KMS-11 (cell line): ENCODE results near the gene TTL.
"Not testable (repeated sequence)": the region's sequence is repeated elsewhere in the genome, so short reads cannot be mapped to it uniquely, and the experiment has no call there.

Experiments used
- H2AFZ ChIP-seq: fragments of 200-600 bp; sonication (generic); 2 replicates; pipeline ENCODE4 v1.6.1; 2016; ENCODE audit warnings: antibody characterized with exemption, mixed run types, low read depth
- H3K27ac ChIP-seq: fragments of 200-600 bp; sonication (generic); 2 replicates; pipeline ENCODE4 v1.6.1; 2016; ENCODE audit warnings: mild to moderate bottlenecking, mixed run types
- H3K27me3 ChIP-seq: fragments of 200-600 bp; sonication (generic); 2 replicates; pipeline ENCODE4 v1.6.1; 2017; ENCODE audit warnings: mild to moderate bottlenecking, low read depth, mixed run types, moderate library complexity; ENCODE audit not compliant: insufficient read depth
- H3K36me3 ChIP-seq: fragments of 200-600 bp; sonication (generic); 2 replicates; pipeline ENCODE4 v1.6.1; 2017; ENCODE audit warnings: mild to moderate bottlenecking, mixed run types; ENCODE audit not compliant: insufficient read depth
- H3K4me1 ChIP-seq: fragments of 200-600 bp; sonication (generic); 2 replicates; pipeline ENCODE4 v1.6.1; 2016; ENCODE audit warnings: mild to moderate bottlenecking, low read depth, mixed run types; ENCODE audit not compliant: poor library complexity, severe bottlenecking
- H3K4me2 ChIP-seq: fragments of 200-600 bp; sonication (generic); 2 replicates; pipeline ENCODE4 v1.7.0; 2016; ENCODE audit warnings: mild to moderate bottlenecking, mixed run types
- H3K4me3 ChIP-seq: fragments of 200-600 bp; sonication (generic); IDR thresholded peaks from 2 replicates; pipeline ENCODE4 v1.6.1; 2017; ENCODE audit warnings: low read depth, low read length, mixed read lengths; ENCODE audit not compliant: insufficient read depth
- H3K79me2 ChIP-seq: fragments of 200-600 bp; sonication (generic); 2 replicates; pipeline ENCODE4 v1.6.1; 2016; ENCODE audit warnings: low read depth, mixed run types; ENCODE audit not compliant: insufficient read depth
- H3K9ac ChIP-seq: fragments of 200-600 bp; sonication (generic); 2 replicates; pipeline ENCODE4 v1.6.1; 2016; ENCODE audit warnings: mild to moderate bottlenecking, mixed run types
- H4K20me1 ChIP-seq: fragments of 200-600 bp; sonication (generic); 2 replicates; pipeline ENCODE4 v1.6.1; 2016; ENCODE audit warnings: mild to moderate bottlenecking, mixed run types; ENCODE audit not compliant: insufficient read depth
- TF ChIP-seq, protein P1 (sequence below): fragments of 200-600 bp; sonication (generic); conservative IDR thresholded peaks from 2 replicates; pipeline ENCODE4 v1.6.1; 2017; ENCODE audit warnings: low read depth, mild to moderate bottlenecking, antibody characterized with exemption, low read length, moderate library complexity, mixed read lengths

TTL gene

DNA sequence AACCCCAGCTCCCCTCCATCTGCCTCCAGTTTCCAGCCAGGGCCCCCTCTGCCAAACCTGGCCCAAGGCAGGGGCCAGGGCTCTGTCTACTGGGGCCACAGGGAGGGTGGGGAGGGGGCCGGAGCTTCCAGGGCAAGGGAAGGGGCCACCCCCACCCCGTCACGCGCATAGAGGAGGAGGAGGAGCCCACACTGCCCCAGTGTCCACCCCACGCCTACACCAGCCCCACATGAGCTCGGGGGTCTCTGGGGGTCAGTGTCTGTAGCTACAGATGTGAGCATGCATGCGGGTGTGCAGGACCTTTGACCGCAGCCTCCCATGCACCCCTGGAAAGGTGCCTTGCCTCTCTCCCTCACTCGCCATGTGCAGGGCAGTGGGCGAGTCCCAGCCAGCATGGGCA lies 45.0 kb upstream of the TTL start:
- H3K4me2 ChIP-seq = not testable (repeated sequence)

DNA sequence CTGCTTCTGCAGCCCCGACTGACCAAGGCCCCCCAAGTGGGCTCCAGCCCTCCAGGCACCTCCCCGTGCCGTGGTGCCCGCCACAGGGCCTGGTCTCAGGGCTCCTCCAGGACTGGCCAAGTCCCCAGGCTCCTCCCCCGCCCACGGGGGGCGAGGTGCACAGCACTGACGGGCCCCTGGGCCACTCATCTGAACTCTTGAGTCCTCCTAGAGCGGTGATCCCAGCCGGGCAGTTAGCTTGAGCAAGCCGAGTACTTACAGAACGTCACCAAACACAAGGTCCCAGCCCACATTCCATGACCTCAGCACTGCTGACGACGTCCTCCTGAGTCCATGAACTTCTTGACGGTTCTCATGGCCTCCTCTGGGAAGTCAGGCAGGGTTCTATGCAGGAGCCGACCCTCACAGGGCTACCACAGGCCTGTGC lies 44.5 kb upstream of the TTL start:
- not testable (repeated sequence) for H4K20me1 ChIP-seq, H3K27ac ChIP-seq, H3K27me3 ChIP-seq, H3K4me1 ChIP-seq, H3K4me3 ChIP-seq, H2AFZ ChIP-seq, H3K4me2 ChIP-seq, H3K79me2 ChIP-seq, H3K9ac ChIP-seq, H3K36me3 ChIP-seq

More for the DNA sequence above, 45.0 kb upstream of the TTL start:
- H2AFZ ChIP-seq, H3K4me1 ChIP-seq, H3K9ac ChIP-seq, H3K36me3 ChIP-seq, H3K4me3 ChIP-seq, H3K27me3 ChIP-seq, H3K79me2 ChIP-seq, H4K20me1 ChIP-seq, H3K27ac ChIP-seq: not testable (repeated sequence)

DNA sequence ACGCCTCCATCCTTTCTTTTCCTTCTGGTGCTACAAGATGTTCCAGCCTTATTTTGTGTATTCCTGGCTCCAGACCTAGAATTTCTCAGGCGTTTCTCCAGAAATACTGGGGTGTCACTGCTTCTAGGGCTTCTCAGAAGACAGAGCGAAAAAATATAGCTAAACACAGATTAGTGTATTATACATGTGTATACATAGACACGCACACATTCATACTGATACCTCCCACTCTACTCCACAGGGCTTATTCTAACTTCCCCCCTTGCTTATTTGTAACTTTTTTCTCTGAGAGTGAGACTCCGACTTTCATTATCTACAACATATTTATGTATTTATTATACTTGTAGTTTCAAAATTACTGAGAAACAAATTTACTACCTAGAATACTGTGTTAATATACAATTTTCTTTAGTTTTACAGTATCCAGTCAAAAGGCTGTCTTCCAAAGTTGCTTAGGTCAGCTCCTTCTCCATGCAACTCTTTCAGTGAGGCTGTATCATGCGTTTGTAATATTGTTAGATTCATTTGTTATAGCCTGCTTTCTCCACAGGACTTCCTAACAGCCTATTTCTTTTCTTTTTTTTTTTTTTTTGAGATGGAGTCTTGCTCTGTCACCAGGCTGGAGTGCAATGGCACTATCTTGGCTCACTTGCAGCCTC lies 43.2 kb upstream of the TTL start:
- not testable (repeated sequence) for H3K4me1 ChIP-seq, H3K27ac ChIP-seq, H3K4me3 ChIP-seq, H3K79me2 ChIP-seq, H2AFZ ChIP-seq, H3K9ac ChIP-seq, H3K36me3 ChIP-seq, H4K20me1 ChIP-seq, H3K27me3 ChIP-seq, H3K4me2 ChIP-seq

DNA sequence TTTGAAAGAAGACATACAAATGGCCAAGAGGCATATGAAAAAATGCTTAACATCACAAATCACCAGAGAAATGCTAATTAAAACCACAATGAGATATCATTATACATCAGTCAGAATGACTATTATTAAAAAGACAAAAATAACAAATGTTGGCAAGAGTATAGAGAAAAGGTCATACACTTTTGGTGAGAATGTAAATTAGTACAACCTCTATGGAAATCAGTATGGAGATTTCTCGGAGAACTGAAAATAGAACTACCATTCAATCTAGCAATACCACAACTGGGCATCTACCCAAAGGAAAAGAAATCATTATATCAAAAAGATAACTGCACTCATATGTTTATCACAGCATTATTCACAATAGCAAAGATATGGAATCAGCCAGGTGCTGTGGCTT lies 37.7 kb upstream of the TTL start:
- H3K4me2 ChIP-seq, H3K36me3 ChIP-seq, H3K27ac ChIP-seq, H3K9ac ChIP-seq, H4K20me1 ChIP-seq, H3K4me3 ChIP-seq, H2AFZ ChIP-seq, H3K27me3 ChIP-seq, H3K79me2 ChIP-seq, H3K4me1 ChIP-seq: not testable (repeated sequence)

DNA sequence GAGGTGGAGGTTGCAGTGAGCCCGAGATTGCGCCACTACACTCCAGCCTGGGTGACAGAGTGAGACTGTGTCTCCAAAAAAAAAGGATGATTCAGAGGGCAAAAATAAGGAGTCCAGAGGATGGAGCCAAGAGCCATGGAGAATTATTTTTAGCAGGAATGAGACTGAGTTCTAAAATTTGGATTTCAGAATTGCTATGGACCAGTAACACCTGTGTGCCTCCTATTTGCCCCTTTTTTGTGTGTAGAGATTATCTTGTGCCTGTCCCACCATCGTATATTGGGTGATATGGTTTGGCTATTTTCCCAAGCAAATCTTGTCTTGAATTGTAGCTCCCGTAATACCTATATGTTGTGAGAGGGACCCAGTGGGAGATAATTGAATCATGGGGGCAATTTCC lies 32.1 kb upstream of the TTL start:
- Histone ChIP-seq H2AFZ (no peak overlapping the region), H4K20me1 (no peaks in the 10 kb centered on the region), H3K9ac (no peak overlapping the region), H3K4me2 (no peak overlapping the region), H3K27ac (no peak overlapping the region), H3K4me3 (no peak overlapping the region), H3K4me1 (no peaks in the 10 kb centered on the region), H3K27me3 (no peaks in the 10 kb centered on the region), H3K36me3 (no peaks in the 10 kb centered on the region), H3K79me2 (no peaks in the 10 kb centered on the region)
- TF ChIP-seq, protein P1, sequence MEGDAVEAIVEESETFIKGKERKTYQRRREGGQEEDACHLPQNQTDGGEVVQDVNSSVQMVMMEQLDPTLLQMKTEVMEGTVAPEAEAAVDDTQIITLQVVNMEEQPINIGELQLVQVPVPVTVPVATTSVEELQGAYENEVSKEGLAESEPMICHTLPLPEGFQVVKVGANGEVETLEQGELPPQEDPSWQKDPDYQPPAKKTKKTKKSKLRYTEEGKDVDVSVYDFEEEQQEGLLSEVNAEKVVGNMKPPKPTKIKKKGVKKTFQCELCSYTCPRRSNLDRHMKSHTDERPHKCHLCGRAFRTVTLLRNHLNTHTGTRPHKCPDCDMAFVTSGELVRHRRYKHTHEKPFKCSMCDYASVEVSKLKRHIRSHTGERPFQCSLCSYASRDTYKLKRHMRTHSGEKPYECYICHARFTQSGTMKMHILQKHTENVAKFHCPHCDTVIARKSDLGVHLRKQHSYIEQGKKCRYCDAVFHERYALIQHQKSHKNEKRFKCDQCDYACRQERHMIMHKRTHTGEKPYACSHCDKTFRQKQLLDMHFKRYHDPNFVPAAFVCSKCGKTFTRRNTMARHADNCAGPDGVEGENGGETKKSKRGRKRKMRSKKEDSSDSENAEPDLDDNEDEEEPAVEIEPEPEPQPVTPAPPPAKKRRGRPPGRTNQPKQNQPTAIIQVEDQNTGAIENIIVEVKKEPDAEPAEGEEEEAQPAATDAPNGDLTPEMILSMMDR = no peak

DNA sequence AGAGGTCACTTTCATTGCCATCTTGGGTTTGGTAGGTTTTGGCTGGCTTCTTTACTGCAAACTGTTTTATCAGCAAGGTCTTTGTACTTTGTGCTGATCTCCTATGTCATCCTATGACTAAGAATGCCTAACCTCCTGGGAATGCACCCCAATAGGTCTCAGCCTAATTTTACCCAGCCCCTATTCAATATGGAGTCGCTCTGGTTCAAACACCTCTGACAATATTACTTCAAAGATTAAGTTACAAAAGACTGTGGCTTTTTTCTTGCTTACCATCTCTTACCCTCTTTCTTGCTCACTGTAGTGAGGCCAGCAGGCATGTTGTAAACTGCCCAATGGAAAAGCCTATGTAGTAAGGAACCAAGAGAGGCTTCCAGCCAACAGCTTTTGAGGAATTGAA lies 30.6 kb upstream of the TTL start:
- Histone ChIP-seq H3K9ac (no peak overlapping the region), H3K4me1 (no peaks in the 10 kb centered on the region), H2AFZ (no peak overlapping the region), H3K79me2 (no peaks in the 10 kb centered on the region), H3K36me3 (no peaks in the 10 kb centered on the region), H3K4me2 (no peak overlapping the region), H3K27me3 (no peaks in the 10 kb centered on the region), H3K4me3 (no peak overlapping the region), H4K20me1 (no peaks in the 10 kb centered on the region), H3K27ac (no peak overlapping the region)
- TF ChIP-seq, protein P1 = no peak
